H1 (cell line): ENCODE data around the gene RPS5. TPM values are rescaled to one million over a fixed set of nuclear protein-coding genes. Genes with fewer than 3 reads are reported as not detected.

Source experiments
- CTCF ChIA-PET: fragments of 300-600 bp; sonication (Branson Sonifier 250); formaldehyde crosslinking; loops from one replicate; lab custom pipeline; 2021; ENCODE audit not compliant: partially characterized antibody; lab: Charles Lee
- POLR2A ChIA-PET: fragments of 300-600 bp; sonication (Branson Sonifier 250); formaldehyde crosslinking; loops from one replicate; lab custom pipeline; 2021; ENCODE audit warnings: inconsistent platforms; ENCODE audit not compliant: partially characterized antibody; lab: Charles Lee
- DNase-seq, 2 experiments: peaks; one replicate each; pipeline versions ENCODE4 v3.0.0 to v3.0.0-alpha.2; 2010 to 2022; ENCODE audit warnings: low spot score in 2 of 2, low read depth in 1 of 2, mixed read lengths in 1 of 2
- FAIRE-seq: peaks from 2 replicates; lab custom pipeline; 2011; peaks lifted over from hg19 to GRCh38; lab: Jason Lieb, UNC
- H2AFZ ChIP-seq: 2 replicates; pipeline ENCODE4 v1.8.1; 2012; ENCODE audit warnings: low read length, inconsistent platforms
- H2AK5ac ChIP-seq: 2 replicates; pipeline ENCODE4 v1.6.1; 2013; ENCODE audit warnings: low read depth, low read length
- H2BK120ac ChIP-seq: replicated peaks from 2 replicates; pipeline ENCODE3; 2013; ENCODE audit warnings: low read depth, low read length, inconsistent platforms
- H2BK12ac ChIP-seq: 2 replicates; pipeline ENCODE4 v1.6.1; 2013; ENCODE audit warnings: low read depth, low read length
- H2BK15ac ChIP-seq: 2 replicates; pipeline ENCODE4 v1.6.1; 2013; ENCODE audit warnings: low read length
- H2BK20ac ChIP-seq: 2 replicates; pipeline ENCODE4 v1.6.1; 2013; ENCODE audit warnings: low read length
- H2BK5ac ChIP-seq: 2 replicates; pipeline ENCODE4 v1.6.1; 2013; ENCODE audit warnings: low read depth, low read length
- H3K14ac ChIP-seq: 2 replicates; pipeline ENCODE4 v1.6.1; 2013; ENCODE audit warnings: inconsistent platforms; ENCODE audit not compliant: insufficient read length
- H3K18ac ChIP-seq: 2 replicates; pipeline ENCODE4 v1.6.1; 2013; ENCODE audit warnings: low read length; ENCODE audit errors: extremely low read depth
- H3K23ac ChIP-seq: 2 replicates; pipeline ENCODE4 v1.6.1; 2013; ENCODE audit warnings: inconsistent platforms; ENCODE audit not compliant: insufficient read length
- H3K23me2 ChIP-seq: 2 replicates; pipeline ENCODE4 v1.6.1; 2013; ENCODE audit warnings: low read depth, low read length
- H3K27ac ChIP-seq: 2 replicates; pipeline ENCODE4 v1.6.1; 2011; ENCODE audit warnings: low read depth, low read length, inconsistent platforms
- H3K27me3 ChIP-seq, 4 experiments: replicated peaks in 1 of 4; 1 replicate in 1 of 4; 2 replicates in 3 of 4; pipeline versions ENCODE4 v1.6.1 to v1.8.1; 2011 to 2013; ENCODE audit warnings: low read length in 3 of 4, mild to moderate bottlenecking in 3 of 4, inconsistent platforms in 2 of 4, mixed read lengths in 2 of 4, moderate library complexity in 1 of 4; ENCODE audit not compliant: control insufficient read depth in 3 of 4, insufficient read depth in 3 of 4; ENCODE audit errors: extremely low read depth in 1 of 4
- H3K36me3 ChIP-seq, 4 experiments: 2 replicates each; pipeline versions ENCODE4 v1.6.1 to v1.8.1; 2011 to 2013; ENCODE audit warnings: mild to moderate bottlenecking in 4 of 4, low read length in 3 of 4, moderate library complexity in 2 of 4, control low read depth in 1 of 4, inconsistent platforms in 1 of 4; ENCODE audit not compliant: insufficient read depth in 4 of 4, control insufficient read depth in 2 of 4
- H3K4ac ChIP-seq: replicated peaks from 2 replicates; pipeline ENCODE3; 2013; ENCODE audit warnings: low read length, low read depth, mixed read lengths, inconsistent platforms; ENCODE audit not compliant: insufficient read length
- H3K4me1 ChIP-seq, 4 experiments: replicated peaks in 1 of 4; 1 replicate in 1 of 4; 2 replicates in 3 of 4; pipeline versions ENCODE4 v1.6.1 to v1.8.1; 2011 to 2013; ENCODE audit warnings: low read length in 3 of 4, inconsistent platforms in 2 of 4, mixed read lengths in 1 of 4; ENCODE audit not compliant: insufficient read depth in 4 of 4, control insufficient read depth in 3 of 4
- H3K4me2 ChIP-seq, 2 experiments: 2 replicates each; pipeline versions ENCODE4 v1.6.1 to v1.8.1; 2011 to 2013; ENCODE audit warnings: low read depth in 2 of 2, low read length in 2 of 2, control low read depth in 1 of 2, inconsistent platforms in 1 of 2, mild to moderate bottlenecking in 1 of 2; ENCODE audit not compliant: insufficient read depth in 1 of 2
- H3K4me3 ChIP-seq, 4 experiments: fragments of 200-600, 300-600 bp in 1 of 4; sonication (generic), shearing (Covaris generic), sonication (Bioruptor Twin) in 1 of 4; 2 replicates each; pipeline versions ENCODE4 v1.5.1 to v1.8.1; 2011 to 2016; ENCODE audit warnings: low read length in 4 of 4, low read depth in 3 of 4, control low read depth in 2 of 4, inconsistent platforms in 2 of 4, mild to moderate bottlenecking in 2 of 4, mixed read lengths in 1 of 4, moderate library complexity in 1 of 4; ENCODE audit not compliant: insufficient read depth in 2 of 4; ENCODE audit errors: extremely low read depth in 1 of 4
- H3K56ac ChIP-seq: replicated peaks from 2 replicates; pipeline ENCODE3; 2013; ENCODE audit warnings: low read depth, mild to moderate bottlenecking, mixed read lengths, low read length, inconsistent platforms; ENCODE audit not compliant: insufficient read length
- H3K79me1 ChIP-seq: 2 replicates; pipeline ENCODE4 v1.6.1; 2013; ENCODE audit warnings: low read depth, low read length, control low read depth
- H3K79me2 ChIP-seq, 2 experiments: 2 replicates each; pipeline versions ENCODE4 v1.6.1 to v1.8.1; 2012 to 2013; ENCODE audit warnings: low read length in 2 of 2, mild to moderate bottlenecking in 2 of 2, inconsistent platforms in 1 of 2; ENCODE audit not compliant: insufficient read depth in 2 of 2, control insufficient read depth in 1 of 2
- H3K9ac ChIP-seq, 4 experiments: replicated peaks in 1 of 4; 1 replicate in 1 of 4; 2 replicates in 3 of 4; pipeline versions ENCODE4 v1.6.1 to v1.8.1; 2011 to 2013; ENCODE audit warnings: low read depth in 3 of 4, low read length in 3 of 4, control low read depth in 2 of 4, mild to moderate bottlenecking in 2 of 4, moderate library complexity in 2 of 4, inconsistent platforms in 1 of 4; ENCODE audit errors: extremely low read depth in 1 of 4
- H3K9me3 ChIP-seq, 2 experiments: 2 replicates each; pipeline versions ENCODE4 v1.6.1 to v1.8.1; 2012 to 2013; ENCODE audit warnings: mild to moderate bottlenecking in 2 of 2, moderate library complexity in 2 of 2, control low read depth in 1 of 2, inconsistent platforms in 1 of 2, low read depth in 1 of 2, low read length in 1 of 2, mixed read lengths in 1 of 2; ENCODE audit not compliant: insufficient read depth in 2 of 2
- H4K20me1 ChIP-seq, 2 experiments: replicated peaks in 1 of 2; 2 replicates each; pipeline versions ENCODE3 to v1.8.1; 2011 to 2013; ENCODE audit warnings: inconsistent platforms in 2 of 2, low read length in 2 of 2, mild to moderate bottlenecking in 1 of 2; ENCODE audit not compliant: insufficient read depth in 2 of 2, control insufficient read depth in 1 of 2
- H4K5ac ChIP-seq: 2 replicates; pipeline ENCODE4 v1.6.1; 2013; ENCODE audit warnings: low read length, low read depth, mixed read lengths, inconsistent platforms; ENCODE audit not compliant: insufficient read length
- H4K8ac ChIP-seq: 2 replicates; pipeline ENCODE4 v1.8.0; 2013; ENCODE audit warnings: mild to moderate bottlenecking, moderate library complexity, low read length, inconsistent platforms; ENCODE audit not compliant: insufficient read depth; ENCODE audit errors: extremely low read depth
- H4K91ac ChIP-seq: replicated peaks from 2 replicates; pipeline ENCODE3; 2013; ENCODE audit warnings: low read length, mixed read lengths, inconsistent platforms; ENCODE audit not compliant: insufficient read length
- CBX5 ChIP-seq: fragments of 300-800, 300-1000 bp; sonication (generic); IDR thresholded peaks from 2 replicates; pipeline ENCODE4 v1.7.1; 2016; ENCODE audit warnings: antibody characterized with exemption, low read length, low read depth
- CREB1 ChIP-seq: IDR thresholded peaks from 2 replicates; pipeline ENCODE4 v1.6.1; 2012; ENCODE audit warnings: inconsistent platforms
- EP300 ChIP-seq, 2 experiments: IDR thresholded peaks; 1 replicate in 1 of 2; 2 replicates in 1 of 2; pipeline ENCODE4 v1.6.1; 2011 to 2012; ENCODE audit warnings: low read depth in 2 of 2, low read length in 2 of 2, mild to moderate bottlenecking in 2 of 2, borderline replicate concordance in 1 of 2, inconsistent platforms in 1 of 2, moderate library complexity in 1 of 2
- GABPA ChIP-seq: IDR thresholded peaks from 2 replicates; pipeline ENCODE4 v1.6.1; 2011; ENCODE audit warnings: mild to moderate bottlenecking, low read length, moderate library complexity, borderline replicate concordance; ENCODE audit not compliant: insufficient read depth
- HDAC2 ChIP-seq, 2 experiments: fragments of 300-600 bp in 1 of 2; sonication (generic) in 1 of 2; IDR thresholded peaks; 2 replicates each; pipeline ENCODE4 v1.6.1; 2011 to 2012; ENCODE audit warnings: low read depth in 2 of 2, low read length in 2 of 2, mild to moderate bottlenecking in 2 of 2, moderate library complexity in 2 of 2, borderline replicate concordance in 1 of 2, inconsistent platforms in 1 of 2
- KDM4A ChIP-seq: IDR thresholded peaks from one replicate; pipeline ENCODE4 v1.7.1; 2012; ENCODE audit warnings: low read depth, mild to moderate bottlenecking, moderate library complexity, low read length, inconsistent platforms; ENCODE audit not compliant: severe bottlenecking
- POLR2AphosphoS5 ChIP-seq: IDR thresholded peaks from 2 replicates; pipeline ENCODE4 v1.6.1; 2011; ENCODE audit warnings: low read depth, low read length
- SP1 ChIP-seq: IDR thresholded peaks from 2 replicates; pipeline ENCODE4 v1.6.1; 2011; ENCODE audit warnings: low read depth, low read length
- SP4 ChIP-seq: IDR thresholded peaks from 2 replicates; pipeline ENCODE4 v1.6.1; 2012; ENCODE audit warnings: low read length, inconsistent platforms
- SRF ChIP-seq: IDR thresholded peaks from 2 replicates; pipeline ENCODE4 v1.6.1; 2011; ENCODE audit warnings: mild to moderate bottlenecking, low read depth, low read length, moderate library complexity
- TAF1 ChIP-seq: IDR thresholded peaks from 2 replicates; pipeline ENCODE4 v1.6.1; 2011; ENCODE audit warnings: mild to moderate bottlenecking, low read depth, low read length
- YY1 ChIP-seq: IDR thresholded peaks from 2 replicates; pipeline ENCODE4 v1.6.1; 2011; ENCODE audit warnings: low read depth, mild to moderate bottlenecking, low read length
- WGBS, 2 experiments: shearing (Covaris generic) in 1 of 2; methylation state at CpG; one replicate each; pipeline versions ENCODE4 v1.1.6 to v1.1.7; 2013 to 2015; ENCODE audit warnings: low lambda C conversion rate in 2 of 2, mixed read lengths in 2 of 2, inconsistent platforms in 1 of 2, low coverage in 1 of 2, missing lambda C conversion rate in 1 of 2; ENCODE audit not compliant: insufficient replicate concordance in 2 of 2, insufficient coverage in 1 of 2, insufficient read length in 1 of 2; ENCODE audit errors: extremely low coverage in 1 of 2, missing lambda C conversion rate in 1 of 2; 5-methylcytosine and 5-hydroxymethylcytosine counted together
- polyA plus RNA-seq, 7 experiments: library from polyadenylated mRNA; depleted of rRNA in 3 of 7; stranded (reverse) in 5 of 7; unstranded in 2 of 7; fragments of >200 nt in 5 of 7; fragments of 200-250 nt in 2 of 7; gene quantifications; 1 replicate in 5 of 7; 2 replicates in 1 of 7; 4 replicates in 1 of 7; pipeline versions ENCODE4 v1.2.1 to v1.2.3, GENCODE V29; 2011 to 2013; ENCODE audit warnings: missing spikeins in 2 of 7, mixed read lengths in 2 of 7
- total RNA-seq: library from RNA; stranded (reverse); fragmentation: NEBNext Ultra II Directional; extraction: Animal tissue kit (Norgen Biotek cat#: 25700); gene quantifications from 2 replicates; pipeline ENCODE4 v1.2.1, GENCODE V29; 2021

The RPS5 gene
- total and polyA plus RNA-seq, 2 of the 8 experiments (the other 6 are each of a cell fraction or from before 2014, with no cell fraction given), result 1,557 to 5,731 TPM

DNA sequence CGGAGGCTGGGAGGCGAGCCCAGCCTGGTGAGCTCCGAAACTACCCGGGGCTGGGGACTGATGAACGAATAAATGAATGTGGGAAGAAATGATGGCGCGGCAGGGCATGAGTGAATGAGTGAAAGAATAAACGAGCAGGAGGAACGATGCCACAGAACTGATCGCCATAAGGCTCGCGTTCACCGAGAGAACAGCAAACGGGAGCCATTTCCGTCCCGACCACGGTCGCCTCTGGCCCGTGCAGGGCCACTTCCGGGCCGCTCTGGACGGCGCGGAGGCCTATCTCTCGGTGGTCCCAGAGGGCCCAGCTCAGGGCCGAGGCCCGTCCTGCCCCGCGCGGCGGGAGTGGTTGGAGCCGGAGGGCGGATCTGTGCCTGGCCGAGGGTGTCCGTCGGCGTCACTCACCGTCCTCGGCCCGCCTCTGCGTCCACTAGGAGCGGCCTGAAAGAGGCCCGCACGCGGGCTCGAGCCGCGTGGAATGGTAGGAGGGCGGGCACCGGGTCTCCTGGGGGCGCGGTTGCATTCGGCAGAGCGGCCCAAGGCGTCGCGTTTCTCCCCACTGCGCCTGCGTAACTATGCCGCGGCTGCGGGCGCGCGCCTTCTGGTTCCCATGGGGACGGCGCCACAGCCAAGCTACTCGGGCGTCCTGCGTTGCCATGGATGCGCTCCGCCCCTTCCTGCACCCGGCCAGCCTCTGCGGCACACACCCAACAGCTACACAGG is 24.6 kb upstream of the RPS5 start, which contains the start of gene ZNF497:
TSS of gene ZNF497 (minus strand) at position 480 of the 723 bp plus-strand sequence. CDS start 5,116 bp downstream, outside the sequence.
- Histone ChIP-seq H2BK120ac (peak within 1 kb of the TSS; percentile 69), H3K4me2 (peak within 1 kb of the TSS; percentile 73 to 94), H3K79me2 (no peaks in the 10 kb centered on the region), H3K18ac (peak within 1 kb of the TSS; percentile 99), H4K20me1 (no peaks in the 10 kb centered on the region), H4K5ac (peak within 1 kb of the TSS; percentile 92), H3K9me3 (no peaks in the 10 kb centered on the region), H3K23ac (no peak within 1 kb of the TSS), H3K36me3 (peaks cover 0 to 2% (median 0%) of the 10 kb centered on the region in 4 experiments; a peak in 2 of 8 replicates), H3K9ac (peak within 1 kb of the TSS; percentile 65 to 96 (median 95)), H3K14ac (no peak within 1 kb of the TSS), H2BK12ac (peak within 1 kb of the TSS; percentile 92), H4K8ac (peak within 1 kb of the TSS; percentile 99), H3K79me1 (no peaks in the 10 kb centered on the region), H3K4ac (peak within 1 kb of the TSS; percentile 32), H3K27me3 (no peaks in the 10 kb centered on the region), H2AK5ac (no peak within 1 kb of the TSS; the same call in 1 of the 2 replicates), H3K56ac (peak within 1 kb of the TSS; percentile 87), H2BK20ac (peak within 1 kb of the TSS; percentile 27; the same call in 1 of the 2 replicates), H3K4me1 (peaks cover 0 to 8% (median 4%) of the 10 kb centered on the region in 4 experiments; a peak in 4 of 7 replicates), H2BK15ac (peak within 1 kb of the TSS; percentile 76; the same call in 1 of the 2 replicates), H3K23me2 (peaks cover 5% of the 10 kb centered on the region), H2BK5ac (peak within 1 kb of the TSS; percentile 99), H2AFZ (peak within 1 kb of the TSS; percentile 88; the same call in 1 of the 2 replicates), H4K91ac (peak within 1 kb of the TSS; percentile 97), H3K4me3 (peak within 1 kb of the TSS; percentile 80 to 97 (median 96)), H3K27ac (peak within 1 kb of the TSS; percentile 82)
- POLR2A ChIA-PET, result interaction anchor here (0.5 to 7.8 kb wide), 24 partner anchors 9 to 370 kb away, joined by 3 to 102 read pairs (median 5); partner anchors contain the start of genes A1BG, CHMP2A, RNF225 and RPS5
- DNase-seq, result peak; percentile 91 to 97
- WGBS, 2 experiments, result 1% methylated on average over 62 of the region's 74 CpGs; no CpG with 5 or more reads in 1 of the 2 experiments
- FAIRE-seq, result no peak
- CTCF ChIA-PET, result interaction anchor here (0.8 to 2.1 kb wide), 13 partner anchors 8 to 137 kb away, joined by 3 to 6 read pairs (median 4); no protein-coding TSS in a partner anchor
- TF ChIP-seq EP300 (IDR thresholded peaks at IDR 0.05; ENCODE audit: borderline replicate concordance in 1 of 2, low read depth in 2 of 2, low read length in 2 of 2), result no peak
- TF ChIP-seq SP1, result no peak
- TF ChIP-seq CBX5, result no peak
- TF ChIP-seq CREB1, result peak; percentile 36; the same call in 1 of the 2 replicates
- TF ChIP-seq POLR2AphosphoS5, result peak; percentile 84; the same call in 1 of the 2 replicates
- peak; percentile 85; the same call in 1 of the 2 replicates for TF ChIP-seq YY1
- TF ChIP-seq SRF, result peak; percentile 39; the same call in 1 of the 2 replicates
- no peak for TF ChIP-seq SP4
- TF ChIP-seq HDAC2 (IDR thresholded peaks at IDR 0.05; ENCODE audit: borderline replicate concordance in 1 of 2, low read depth in 2 of 2, low read length in 2 of 2), result no peak
- no peak for TF ChIP-seq KDM4A
- peak; percentile 95 for TF ChIP-seq TAF1
- peak; percentile 89 for TF ChIP-seq GABPA
